ENCODE results near the gene AVEN.
"Not testable (repeated sequence)": the region's sequence is repeated elsewhere in the genome, so short reads cannot be mapped to it uniquely, and the experiment has no call there.

The AVEN gene

GRCh38 chr15:33844597-33844996, 194.4 kb downstream of the AVEN start:
- no peak for DNase-seq

- DNase-seq = no peak
Measured at GRCh38 chr15:33844186-33844585, 194.8 kb downstream of the AVEN start.

GRCh38 chr15:33840615-33841014, 198.4 kb downstream of the AVEN start:
- no peak for DNase-seq

- no peak for DNase-seq
Measured at GRCh38 chr15:33839540-33839939, 199.5 kb downstream of the AVEN start.

- no peak for DNase-seq
Measured at GRCh38 chr15:33837294-33837693, 201.7 kb downstream of the AVEN start.

- DNase-seq = no peak
Measured at GRCh38 chr15:33834892-33835743, 203.9 kb downstream of the AVEN start.

GRCh38 chr15:33831646-33832045, 207.4 kb downstream of the AVEN start:
- no peak for DNase-seq

GRCh38 chr15:33830351-33830750, 208.7 kb downstream of the AVEN start:
- DNase-seq = no peak

- DNase-seq = no peak
Measured at GRCh38 chr15:33826201-33826600, 212.8 kb downstream of the AVEN start.

- no peak for DNase-seq
Measured at GRCh38 chr15:33825453-33825852, 213.6 kb downstream of the AVEN start.

- DNase-seq = no peak
Measured at GRCh38 chr15:33823119-33823518, 215.9 kb downstream of the AVEN start.

GRCh38 chr15:33822479-33822878, 216.5 kb downstream of the AVEN start:
- no peak for DNase-seq

GRCh38 chr15:33819499-33819898, 219.5 kb downstream of the AVEN start:
- not testable (repeated sequence) for DNase-seq

Data from NCI-H1694 (cell line).